Endothelial cell of umbilical vein (primary cell): ENCODE data around the gene CACNA1B. TPM values are rescaled to one million over a fixed set of nuclear protein-coding genes. Genes with fewer than 3 reads are reported as not detected.

Experiments used
- BruUV-seq: library from RNA; stranded (reverse); fragments of 400-500 nt; replicated peaks from 2 replicates; lab custom pipeline; 2021; lab: Mats Ljungman, UMichigan
- CTCF ChIA-PET: fragments of 300-600, 350-600 bp; sonication (Branson Sonifier 250); formaldehyde crosslinking; loops from one replicate; lab custom pipeline; 2021; ENCODE audit warnings: antibody characterized with exemption, inconsistent platforms; lab: Charles Lee
- POLR2A ChIA-PET: fragments of 300-600, 350-600 bp; sonication (Branson Sonifier 250); formaldehyde crosslinking; loops from one replicate; lab custom pipeline; 2021; ENCODE audit warnings: antibody characterized with exemption, inconsistent platforms; lab: Charles Lee
- DNase-seq: peaks from one replicate; pipeline ENCODE4 v3.0.0-alpha.2; 2011; ENCODE audit warnings: low read depth, low spot score
- FAIRE-seq: peaks from 2 replicates; lab custom pipeline; 2011; peaks lifted over from hg19 to GRCh38; lab: Jason Lieb, UNC
- H2AFZ ChIP-seq: 2 replicates; pipeline ENCODE4 v1.6.0; 2012; ENCODE audit warnings: low read depth, low read length, control low read depth, inconsistent platforms
- H3K27ac ChIP-seq: 2 replicates; pipeline ENCODE4 v1.5.1; 2011; ENCODE audit warnings: low read depth, mild to moderate bottlenecking, control low read depth, low read length, moderate library complexity; ENCODE audit not compliant: insufficient read depth
- H3K27me3 ChIP-seq, 2 experiments: 2 replicates each; pipeline versions ENCODE4 v1.6.0 to v1.6.1; 2011; ENCODE audit warnings: low read length in 2 of 2, mixed read lengths in 1 of 2; ENCODE audit not compliant: control insufficient read depth in 2 of 2, insufficient read depth in 2 of 2
- H3K36me3 ChIP-seq, 2 experiments: 2 replicates in 1 of 2; 3 replicates in 1 of 2; pipeline ENCODE4 v1.5.1; 2011; ENCODE audit warnings: low read length in 2 of 2, mild to moderate bottlenecking in 1 of 2, moderate library complexity in 1 of 2; ENCODE audit not compliant: control insufficient read depth in 2 of 2, insufficient read depth in 2 of 2; ENCODE audit errors: extremely low read depth in 1 of 2
- H3K4me1 ChIP-seq: 3 replicates; pipeline ENCODE4 v1.5.1; 2011; ENCODE audit warnings: mild to moderate bottlenecking, low read length; ENCODE audit not compliant: control insufficient read depth, insufficient read depth; ENCODE audit errors: extremely low read depth
- H3K4me2 ChIP-seq: 2 replicates; pipeline ENCODE4 v1.6.1; 2011; ENCODE audit warnings: low read length, control low read depth, mixed read lengths; ENCODE audit not compliant: insufficient read depth
- H3K4me3 ChIP-seq, 3 experiments: fragments of 200-600 bp in 1 of 3; sonication (generic), shearing (Covaris generic) in 1 of 3; replicated peaks in 1 of 3; 2 replicates each; pipeline ENCODE4 v1.5.1; 2011 to 2016; ENCODE audit warnings: control low read depth in 3 of 3, low read length in 3 of 3, mild to moderate bottlenecking in 2 of 3, inconsistent platforms in 1 of 3, low read depth in 1 of 3, moderate library complexity in 1 of 3; ENCODE audit not compliant: insufficient read depth in 1 of 3
- H3K79me2 ChIP-seq: 2 replicates; pipeline ENCODE4 v1.6.0; 2012; ENCODE audit warnings: low read length, inconsistent platforms; ENCODE audit not compliant: control insufficient read depth, insufficient read depth
- H3K9ac ChIP-seq: replicated peaks from 2 replicates; pipeline ENCODE3; 2011; ENCODE audit warnings: low read length, control low read depth; ENCODE audit not compliant: insufficient read depth; ENCODE audit errors: extremely low read depth
- H3K9me1 ChIP-seq: replicated peaks from 3 replicates; pipeline ENCODE4 v1.6.0; 2011; ENCODE audit warnings: mild to moderate bottlenecking, low read length; ENCODE audit not compliant: control insufficient read depth, insufficient read depth; ENCODE audit errors: extremely low read depth
- H3K9me3 ChIP-seq: replicated peaks from 2 replicates; pipeline ENCODE4 v1.5.1; 2012; ENCODE audit warnings: low read length, inconsistent platforms; ENCODE audit not compliant: control insufficient read depth, insufficient read depth
- H4K20me1 ChIP-seq: replicated peaks from 2 replicates; pipeline ENCODE3; 2011; ENCODE audit warnings: mild to moderate bottlenecking, low read length; ENCODE audit not compliant: control insufficient read depth, insufficient read depth; ENCODE audit errors: extremely low read depth
- EZH2 ChIP-seq: IDR thresholded peaks from 2 replicates; pipeline ENCODE4 v1.6.1; 2012; ENCODE audit warnings: borderline replicate concordance, low read depth, mild to moderate bottlenecking, moderate library complexity, low read length, inconsistent platforms; ENCODE audit not compliant: severe bottlenecking
- FOS ChIP-seq: IDR thresholded peaks from 2 replicates; pipeline ENCODE4 v1.6.1; 2011; ENCODE audit warnings: mild to moderate bottlenecking, low read length, moderate library complexity, borderline replicate concordance; ENCODE audit not compliant: insufficient read depth
- GATA2 ChIP-seq: IDR thresholded peaks from 2 replicates; pipeline ENCODE4 v1.7.0; 2011; ENCODE audit warnings: low read depth, mild to moderate bottlenecking, moderate library complexity, mixed read lengths, low read length; ENCODE audit not compliant: insufficient read length, insufficient read depth
- JUN ChIP-seq: IDR thresholded peaks from 2 replicates; pipeline ENCODE4 v1.6.1; 2011; ENCODE audit warnings: borderline replicate concordance, low read depth; ENCODE audit not compliant: insufficient read length, insufficient read depth
- MYC ChIP-seq: IDR thresholded peaks from one replicate; pipeline ENCODE4 v1.6.1; 2011; ENCODE audit warnings: mild to moderate bottlenecking, low read depth, low read length
- POLR2A ChIP-seq: IDR thresholded peaks from 2 replicates; pipeline ENCODE4 v1.6.1; 2012; ENCODE audit warnings: low read depth, mild to moderate bottlenecking, control low read depth, low read length
- POLR2AphosphoS5 ChIP-seq: IDR thresholded peaks from 2 replicates; pipeline ENCODE4 v1.6.1; 2012; ENCODE audit warnings: low read depth, mild to moderate bottlenecking, control low read depth, low read length, moderate library complexity; ENCODE audit not compliant: insufficient read depth
- dilution Hi-C: fragments of 300-500 bp; cut with MboI; formaldehyde crosslinking; loops from one replicate; pipeline ENCODE4 v1.15.0; 2019; ENCODE audit warnings: low sequenced_read_pairs; ENCODE audit not compliant: extremely low pct_ligation_motif_present
- intact Hi-C: fragments of 100-400 bp; cut with micrococcal nuclease; formaldehyde crosslinking; loops from one replicate; pipeline ENCODE4 v1.10.0; 2022
- polyA plus RNA-seq, 4 experiments: library from polyadenylated mRNA; depleted of rRNA in 3 of 4; stranded (reverse) in 3 of 4; unstranded in 1 of 4; fragments of >200 nt; gene quantifications; 2 replicates each; pipeline versions ENCODE4 v1.2.1 to v1.2.3, GENCODE V29; 2011 to 2012; ENCODE audit warnings: missing spikeins in 1 of 4
- total RNA-seq: library from RNA; stranded (reverse); gene quantifications from 2 replicates; pipeline ENCODE4 v1.2.3, GENCODE V29; 2021
- TF ChIP-seq, protein P1 (sequence below): IDR thresholded peaks from 2 replicates; pipeline ENCODE4 v1.6.1; 2011; ENCODE audit not compliant: insufficient read depth, insufficient read length
- TF ChIP-seq, protein P2 (sequence below), 2 donors: IDR thresholded peaks; 1 replicate in 1 of 2; 2 replicates in 1 of 2; pipeline ENCODE4 v1.5.1; 2011; ENCODE audit warnings: low read length in 2 of 2, mild to moderate bottlenecking in 2 of 2, moderate library complexity in 2 of 2, control low read depth in 1 of 2, inconsistent platforms in 1 of 2, low read depth in 1 of 2; ENCODE audit not compliant: insufficient read depth in 1 of 2; ENCODE audit errors: extremely low read depth in 1 of 2

The CACNA1B gene
- total and polyA plus RNA-seq, 2 donors (not counting 3 experiments of a cell fraction or from before 2014, with no cell fraction given) = 0.11 to 0.41 TPM

DNA sequence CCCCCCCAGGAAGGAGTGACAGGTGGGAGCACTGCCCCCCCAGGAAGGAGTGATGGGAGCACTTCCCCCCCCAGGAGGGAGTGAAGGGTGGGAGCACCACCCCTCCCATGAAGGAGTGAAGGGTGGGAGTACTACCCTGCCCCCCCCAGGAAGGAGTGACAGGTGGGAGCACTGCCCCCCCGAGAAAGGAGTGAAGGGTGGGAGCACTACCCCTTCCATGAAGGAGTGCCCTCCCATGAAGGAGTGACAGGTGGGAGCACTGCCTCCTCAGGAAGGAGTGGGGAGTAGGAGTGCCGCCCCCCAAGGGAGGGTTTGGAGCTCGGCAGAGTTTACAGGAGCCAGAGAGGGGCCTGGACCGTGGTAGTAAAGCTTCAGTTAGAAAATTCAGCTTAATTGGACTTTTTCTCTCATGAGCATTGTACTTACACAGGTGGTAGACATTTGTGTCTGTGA lies 100.7 kb downstream of the CACNA1B start:
- Histone ChIP-seq H3K79me2 (no peaks in the 10 kb centered on the region), H3K27me3 (no peaks in the 10 kb centered on the region), H4K20me1 (no peaks in the 10 kb centered on the region), H3K27ac (no peak overlapping the region), H3K36me3 (no peaks in the 10 kb centered on the region), H3K9me1 (no peaks in the 10 kb centered on the region), H3K9ac (no peak overlapping the region), H3K4me1 (no peaks in the 10 kb centered on the region), H3K9me3 (no peaks in the 10 kb centered on the region), H2AFZ (no peak overlapping the region), H3K4me2 (no peak overlapping the region), H3K4me3 (no peak overlapping the region)
- TF ChIP-seq POLR2A = no peak
- TF ChIP-seq, protein P1, sequence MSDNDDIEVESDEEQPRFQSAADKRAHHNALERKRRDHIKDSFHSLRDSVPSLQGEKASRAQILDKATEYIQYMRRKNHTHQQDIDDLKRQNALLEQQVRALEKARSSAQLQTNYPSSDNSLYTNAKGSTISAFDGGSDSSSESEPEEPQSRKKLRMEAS = no peak
- TF ChIP-seq EZH2 = no peak
- TF ChIP-seq POLR2AphosphoS5 = no peak
- no peak for TF ChIP-seq FOS
- TF ChIP-seq JUN = no peak
- no peak for TF ChIP-seq MYC
- no peak for TF ChIP-seq GATA2
- TF ChIP-seq, protein P2, sequence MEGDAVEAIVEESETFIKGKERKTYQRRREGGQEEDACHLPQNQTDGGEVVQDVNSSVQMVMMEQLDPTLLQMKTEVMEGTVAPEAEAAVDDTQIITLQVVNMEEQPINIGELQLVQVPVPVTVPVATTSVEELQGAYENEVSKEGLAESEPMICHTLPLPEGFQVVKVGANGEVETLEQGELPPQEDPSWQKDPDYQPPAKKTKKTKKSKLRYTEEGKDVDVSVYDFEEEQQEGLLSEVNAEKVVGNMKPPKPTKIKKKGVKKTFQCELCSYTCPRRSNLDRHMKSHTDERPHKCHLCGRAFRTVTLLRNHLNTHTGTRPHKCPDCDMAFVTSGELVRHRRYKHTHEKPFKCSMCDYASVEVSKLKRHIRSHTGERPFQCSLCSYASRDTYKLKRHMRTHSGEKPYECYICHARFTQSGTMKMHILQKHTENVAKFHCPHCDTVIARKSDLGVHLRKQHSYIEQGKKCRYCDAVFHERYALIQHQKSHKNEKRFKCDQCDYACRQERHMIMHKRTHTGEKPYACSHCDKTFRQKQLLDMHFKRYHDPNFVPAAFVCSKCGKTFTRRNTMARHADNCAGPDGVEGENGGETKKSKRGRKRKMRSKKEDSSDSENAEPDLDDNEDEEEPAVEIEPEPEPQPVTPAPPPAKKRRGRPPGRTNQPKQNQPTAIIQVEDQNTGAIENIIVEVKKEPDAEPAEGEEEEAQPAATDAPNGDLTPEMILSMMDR (IDR thresholded peaks at IDR 0.05; ENCODE audit: extremely low read depth in 1 of 2, insufficient read depth in 1 of 2, low read depth in 1 of 2, low read length in 2 of 2) = no peak
- ChIA-PET CTCF (no interaction called here), POLR2A (no interaction called here)
- FAIRE-seq (no peak), DNase-seq (no peak)
- no TSS peak for BruUV-seq
- intact Hi-C loops (no loop called here), dilution Hi-C loops (no loop called here)
